ENCODE measurements around the gene ISCA2. TPM values are rescaled to one million over a fixed set of nuclear protein-coding genes. Genes with fewer than 3 reads are reported as not detected.

The ISCA2 gene
- total RNA-seq, 1 donor from 2014 or later = 37.2 TPM

DNA sequence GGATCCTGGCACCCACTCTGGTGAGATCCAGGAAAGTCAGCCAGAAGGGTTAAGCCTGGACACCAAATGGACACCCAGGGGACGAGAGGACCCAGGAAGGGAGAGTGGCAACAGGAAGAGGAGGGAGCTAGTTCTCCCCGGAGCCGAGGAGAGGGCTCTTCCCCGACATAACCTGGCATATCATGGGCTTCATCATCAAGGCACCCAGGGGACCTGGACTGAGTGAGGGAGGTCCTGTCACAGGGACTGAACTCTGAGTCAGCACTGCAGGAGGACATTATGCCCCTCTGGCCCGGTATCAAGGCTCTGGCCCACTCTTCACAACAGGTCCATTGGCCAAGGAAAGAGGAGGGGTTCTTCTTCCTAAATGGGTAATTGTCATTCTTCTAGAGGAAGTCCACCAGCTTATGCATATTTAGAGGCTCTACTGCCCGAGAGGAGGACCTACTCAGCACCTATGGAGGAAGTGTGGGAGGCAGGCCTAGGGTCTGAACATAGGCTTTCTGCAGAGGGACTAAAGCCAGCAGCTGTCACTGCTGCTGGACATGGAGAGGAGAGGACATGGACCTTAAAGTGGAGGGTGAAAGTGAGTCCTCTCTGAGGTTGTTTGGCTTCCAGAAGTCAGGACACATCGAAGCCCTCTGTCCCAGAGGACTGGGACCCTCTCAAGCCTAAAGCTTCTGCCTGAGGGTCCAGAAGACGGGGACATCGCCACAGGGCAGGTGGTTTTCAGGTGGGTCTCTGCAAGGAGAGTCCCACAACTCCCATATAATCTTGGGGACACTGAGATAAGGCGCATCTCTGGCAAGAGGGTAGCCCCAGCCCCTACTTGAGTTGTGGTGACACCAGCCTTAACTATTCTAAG, 18.6 kb downstream of the ISCA2 start:
- TF ChIP-seq CTCF (IDR thresholded peaks at IDR 0.05; ENCODE audit: unreplicated experiment) = no peak
- no peak for DNase-seq (ENCODE audit: low spot score, unreplicated experiment)
- peaks cover 26% of the 10 kb centered on the region for H3K27me3 Mint-ChIP-seq
- H3K9me3 Mint-ChIP-seq (ENCODE audit: low read depth) = no peaks in the 10 kb centered on the region
- no peak overlapping the region for H3K4me3 Mint-ChIP-seq (ENCODE audit: low read depth)
- no peak overlapping the region for H3K27ac Mint-ChIP-seq
- peaks cover 2% of the 10 kb centered on the region for H3K4me1 Mint-ChIP-seq (ENCODE audit: low read depth)
- H3K36me3 Mint-ChIP-seq (ENCODE audit: insufficient read depth) = no peaks in the 10 kb centered on the region

- H3K27me3 Mint-ChIP-seq = peaks cover 14% of the 10 kb centered on the region
- no peaks in the 10 kb centered on the region for H3K9me3 Mint-ChIP-seq (ENCODE audit: low read depth)
- DNase-seq (ENCODE audit: low spot score, unreplicated experiment) = no peak
- no peak overlapping the region for H3K4me3 Mint-ChIP-seq (ENCODE audit: low read depth)
- peaks cover 2% of the 10 kb centered on the region for H3K4me1 Mint-ChIP-seq (ENCODE audit: low read depth)
- H3K36me3 Mint-ChIP-seq (ENCODE audit: insufficient read depth) = no peaks in the 10 kb centered on the region
- no peak overlapping the region for H3K27ac Mint-ChIP-seq
- no peak for TF ChIP-seq CTCF (IDR thresholded peaks at IDR 0.05; ENCODE audit: unreplicated experiment)
These were observed 20.9 kb downstream of the ISCA2 start for GRCh38 chr14:74514471-74514941.

DNA sequence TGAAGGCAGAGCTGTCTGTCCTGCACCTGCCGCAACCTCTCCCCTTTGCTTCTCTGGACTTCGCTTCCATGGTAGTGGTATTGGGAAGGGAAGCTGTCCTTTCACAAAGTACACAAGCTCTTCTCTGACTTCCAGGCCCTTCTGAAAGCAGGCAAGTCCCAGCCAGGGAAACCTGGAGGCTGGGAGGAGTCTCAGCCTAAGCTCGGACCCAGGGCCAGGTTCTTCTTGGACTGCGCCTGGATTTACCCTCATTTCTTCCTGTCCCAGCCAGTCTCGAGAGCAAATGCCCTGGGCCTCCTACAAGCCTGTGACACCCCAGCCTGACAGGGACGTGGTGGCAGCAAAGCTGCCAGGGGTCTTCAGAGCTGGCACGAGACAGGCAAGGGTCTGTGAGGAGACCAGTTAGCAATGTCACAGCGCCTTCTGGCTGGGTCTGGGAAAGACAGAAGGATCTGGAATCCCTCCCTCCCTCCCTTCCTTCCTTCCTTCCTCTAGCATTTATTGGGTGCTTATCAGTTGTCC, 22.4 kb downstream of the ISCA2 start:
- Mint-ChIP-seq H3K4me3 (ENCODE audit: low read depth) (no peak overlapping the region), H3K36me3 (ENCODE audit: insufficient read depth) (no peaks in the 10 kb centered on the region), H3K27ac (no peak overlapping the region), H3K9me3 (ENCODE audit: low read depth) (no peaks in the 10 kb centered on the region), H3K27me3 (peaks cover 9% of the 10 kb centered on the region), H3K4me1 (ENCODE audit: low read depth) (peaks cover 2% of the 10 kb centered on the region)
- no peak for TF ChIP-seq CTCF (IDR thresholded peaks at IDR 0.05; ENCODE audit: unreplicated experiment)
- DNase-seq (ENCODE audit: low spot score, unreplicated experiment) = no peak

DNA sequence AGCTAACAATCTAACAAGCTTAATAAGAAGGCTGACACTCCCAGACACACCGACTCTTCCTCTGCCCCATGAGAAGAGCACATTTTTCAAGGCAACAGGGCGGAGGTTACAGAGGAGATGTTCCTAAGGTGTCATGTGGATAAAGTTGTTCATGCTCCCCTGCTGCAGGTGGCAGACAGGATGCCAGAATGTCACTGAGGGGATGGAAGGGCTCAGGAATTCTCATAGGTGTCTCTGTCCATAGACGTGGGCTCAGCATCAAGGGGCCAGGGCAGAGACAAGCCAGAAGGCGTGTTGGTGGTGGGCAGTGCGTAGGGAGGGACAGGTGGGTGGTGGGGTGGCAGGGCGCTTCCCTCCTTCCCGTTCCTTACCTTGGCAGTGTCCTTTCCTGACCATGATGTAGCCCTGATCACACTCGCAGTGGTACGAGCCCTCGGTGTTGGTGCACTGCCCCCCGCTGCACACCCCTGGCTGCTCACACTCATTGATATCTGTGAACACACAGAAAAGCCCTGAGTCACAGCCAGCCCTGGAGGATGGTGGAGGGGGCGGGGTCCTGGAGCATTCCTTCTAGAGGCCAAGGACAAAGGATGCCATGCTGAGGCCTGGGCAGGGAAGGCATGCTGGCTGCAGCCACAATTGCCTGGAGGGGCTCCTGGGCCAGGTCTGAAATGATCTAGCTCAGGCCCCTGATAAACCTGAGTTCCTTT, 23.0 kb downstream of the ISCA2 start:
- no peak for TF ChIP-seq CTCF (IDR thresholded peaks at IDR 0.05; ENCODE audit: unreplicated experiment)

DNA sequence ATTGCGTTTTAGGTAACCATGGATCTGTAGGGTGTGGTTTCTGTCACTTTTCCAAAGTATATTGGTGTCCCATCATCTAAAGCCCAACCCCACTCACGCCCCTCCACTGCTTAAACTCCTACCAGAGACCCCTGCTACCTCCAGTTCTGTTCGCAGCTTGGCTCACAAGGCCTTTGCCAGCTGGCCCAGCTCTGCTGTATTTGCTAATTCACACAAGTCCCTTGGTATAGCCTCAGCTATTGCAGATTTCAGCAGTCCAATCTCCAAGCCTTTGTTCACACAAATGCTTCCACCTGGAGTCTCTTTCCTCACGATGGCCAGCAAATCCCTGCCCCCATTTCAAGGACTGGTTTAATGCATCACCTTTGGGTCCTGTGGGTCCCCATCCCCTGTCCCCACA, 24.2 kb downstream of the ISCA2 start:
- Mint-ChIP-seq H3K27me3 (no peaks in the 10 kb centered on the region), H3K4me3 (ENCODE audit: low read depth) (no peak overlapping the region), H3K4me1 (ENCODE audit: low read depth) (peaks cover 2% of the 10 kb centered on the region), H3K9me3 (ENCODE audit: low read depth) (no peaks in the 10 kb centered on the region), H3K36me3 (ENCODE audit: insufficient read depth) (no peaks in the 10 kb centered on the region), H3K27ac (no peak overlapping the region)
- DNase-seq (ENCODE audit: low spot score, unreplicated experiment) = no peak
- no peak for TF ChIP-seq CTCF (IDR thresholded peaks at IDR 0.05; ENCODE audit: unreplicated experiment)

More for the DNA sequence above, 23.0 kb downstream of the ISCA2 start:
- no peak for DNase-seq (ENCODE audit: low spot score, unreplicated experiment)
- H3K27me3 Mint-ChIP-seq = peaks cover 3% of the 10 kb centered on the region
- H3K36me3 Mint-ChIP-seq (ENCODE audit: insufficient read depth) = no peaks in the 10 kb centered on the region
- peak overlapping the region; percentile 41 for H3K27ac Mint-ChIP-seq
- H3K4me3 Mint-ChIP-seq (ENCODE audit: low read depth) = no peak overlapping the region
- H3K9me3 Mint-ChIP-seq (ENCODE audit: low read depth) = no peaks in the 10 kb centered on the region
- peaks cover 2% of the 10 kb centered on the region for H3K4me1 Mint-ChIP-seq (ENCODE audit: low read depth)
